Fibroblast of gingiva (primary cell): Measurements from ENCODE around the gene NOD2.

ENCODE experiments used
- DNase-seq: peaks from one replicate; pipeline ENCODE4 v3.0.0-alpha.2; 2011; ENCODE audit warnings: low read depth

The NOD2 gene

GRCh38 chr16:50670476-50670875 is 22.9 kb upstream of the NOD2 start:
- DNase-seq = no peak

DNA sequence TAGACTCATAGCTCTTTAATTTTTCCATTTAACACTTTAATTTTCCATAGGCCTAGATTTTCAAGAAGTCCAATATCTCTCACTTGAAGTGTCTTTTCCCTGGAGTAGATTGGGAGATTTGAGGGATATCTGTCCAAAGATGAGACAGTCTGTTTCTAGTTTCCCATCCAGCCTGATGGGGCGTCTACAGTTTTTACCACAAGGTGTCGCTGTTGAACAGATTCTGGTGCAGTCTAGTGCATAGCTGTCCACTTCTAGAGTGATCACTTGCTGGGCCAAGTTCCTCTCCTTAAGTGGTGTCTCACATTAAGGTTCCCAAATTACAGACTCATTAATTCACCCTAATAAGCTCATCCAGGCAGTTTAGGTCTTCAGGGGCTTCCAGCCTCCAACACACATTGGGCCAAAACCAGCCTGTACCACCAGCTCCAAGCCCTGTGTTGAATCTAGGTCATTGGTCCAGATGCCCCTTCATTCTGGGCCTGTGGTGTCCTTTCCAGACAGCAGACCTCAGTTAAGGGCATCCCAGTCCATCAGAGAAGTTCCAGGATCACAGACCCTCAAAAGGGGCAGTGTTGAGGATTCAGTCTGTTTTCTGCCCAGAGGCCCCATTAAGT is 21.7 kb upstream of the NOD2 start:
- no peak for DNase-seq

- DNase-seq = no peak
These were observed 19.7 kb upstream of the NOD2 start for GRCh38 chr16:50673496-50674275.

- no peak for DNase-seq
These were observed 18.6 kb upstream of the NOD2 start for GRCh38 chr16:50674831-50675230.

- DNase-seq = no peak
These were observed 17.5 kb upstream of the NOD2 start for GRCh38 chr16:50675686-50676610.

- DNase-seq = no peak
These were observed 16.7 kb upstream of the NOD2 start for GRCh38 chr16:50676684-50677225.

GRCh38 chr16:50677351-50677750 is 16.1 kb upstream of the NOD2 start:
- DNase-seq = no peak

GRCh38 chr16:50678531-50678930 is 14.9 kb upstream of the NOD2 start:
- DNase-seq = no peak

DNA sequence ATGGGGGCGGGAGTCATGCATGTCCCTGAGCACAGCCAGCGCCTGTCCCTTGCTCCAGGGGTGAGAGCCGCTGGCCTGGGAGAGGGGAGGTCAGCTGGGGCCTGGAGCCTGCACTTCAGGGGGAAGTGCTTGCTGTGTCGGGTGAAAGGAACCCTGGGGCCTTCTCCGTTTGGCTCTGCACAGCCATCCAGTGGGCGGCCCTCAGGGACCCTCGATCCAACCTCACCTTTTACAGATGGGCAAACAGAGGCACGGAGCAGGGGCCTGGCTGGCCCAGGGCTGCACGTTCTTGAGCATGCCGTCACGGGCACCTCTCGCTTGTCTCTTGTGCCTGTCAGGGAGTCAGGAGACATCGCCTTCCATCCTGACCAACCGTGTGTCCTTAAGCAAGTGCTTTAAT is 14.1 kb upstream of the NOD2 start:
- no peak for DNase-seq

- no peak for DNase-seq
These were observed 13.5 kb upstream of the NOD2 start for GRCh38 chr16:50679676-50680555.

DNA sequence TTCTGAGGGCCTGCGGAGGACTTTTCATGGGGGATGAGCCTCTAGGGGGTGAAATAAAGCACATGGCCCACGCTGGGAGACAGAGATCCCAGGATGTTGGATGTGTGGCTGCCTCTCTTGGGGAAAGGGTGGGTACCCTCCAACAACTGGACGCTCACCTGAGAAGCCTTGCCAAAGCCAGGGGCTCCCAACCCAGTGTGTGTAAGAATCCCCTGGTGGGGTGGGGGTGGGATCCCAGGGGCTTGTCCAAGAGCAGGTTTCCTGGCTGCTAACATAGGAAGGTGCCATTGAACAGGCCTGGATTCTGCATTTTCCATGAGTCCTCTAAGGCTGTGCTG is 12.9 kb upstream of the NOD2 start:
- DNase-seq = no peak

- DNase-seq = no peak
These were observed 12.2 kb upstream of the NOD2 start, which contains the start of gene SNX20 for GRCh38 chr16:50681021-50681885. SNX20 (minus strand) TSS chr16:50681312; CDS start chr16:50677526, 3,786 bp downstream.

DNA sequence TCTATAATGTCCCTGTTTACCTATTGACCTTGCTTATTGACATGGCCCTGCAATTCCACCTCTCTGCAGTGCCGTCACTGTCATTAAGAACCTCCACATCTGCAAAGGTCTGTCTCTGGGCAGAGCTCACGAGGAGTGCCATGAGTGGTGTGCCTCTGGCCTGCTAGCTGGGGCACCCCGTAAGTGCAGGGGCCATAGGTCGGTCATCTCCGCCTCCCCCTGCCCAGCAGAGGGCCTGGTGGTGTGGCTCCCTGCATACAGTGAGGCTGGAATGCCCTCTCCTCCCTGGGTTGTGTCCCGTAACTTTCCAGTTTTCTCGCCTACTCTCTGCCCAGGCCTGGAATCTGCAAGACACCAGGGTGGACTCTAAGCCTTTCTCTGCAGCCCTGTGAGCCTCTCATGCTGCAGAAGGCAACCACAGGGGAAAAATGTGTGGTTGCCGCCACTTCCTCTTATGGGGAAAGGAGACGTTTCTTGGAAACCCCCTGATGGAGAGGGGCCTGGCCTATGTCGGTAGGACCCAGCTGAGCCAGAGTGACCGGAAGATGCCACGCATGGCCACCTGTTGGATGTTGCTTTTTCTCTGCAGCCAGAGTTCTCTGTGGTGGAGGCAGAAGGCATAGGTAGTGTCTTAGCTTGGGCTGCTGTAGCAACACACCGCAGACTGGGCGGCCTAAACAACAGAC is 9.6 kb upstream of the NOD2 start:
- DNase-seq = no peak

DNA sequence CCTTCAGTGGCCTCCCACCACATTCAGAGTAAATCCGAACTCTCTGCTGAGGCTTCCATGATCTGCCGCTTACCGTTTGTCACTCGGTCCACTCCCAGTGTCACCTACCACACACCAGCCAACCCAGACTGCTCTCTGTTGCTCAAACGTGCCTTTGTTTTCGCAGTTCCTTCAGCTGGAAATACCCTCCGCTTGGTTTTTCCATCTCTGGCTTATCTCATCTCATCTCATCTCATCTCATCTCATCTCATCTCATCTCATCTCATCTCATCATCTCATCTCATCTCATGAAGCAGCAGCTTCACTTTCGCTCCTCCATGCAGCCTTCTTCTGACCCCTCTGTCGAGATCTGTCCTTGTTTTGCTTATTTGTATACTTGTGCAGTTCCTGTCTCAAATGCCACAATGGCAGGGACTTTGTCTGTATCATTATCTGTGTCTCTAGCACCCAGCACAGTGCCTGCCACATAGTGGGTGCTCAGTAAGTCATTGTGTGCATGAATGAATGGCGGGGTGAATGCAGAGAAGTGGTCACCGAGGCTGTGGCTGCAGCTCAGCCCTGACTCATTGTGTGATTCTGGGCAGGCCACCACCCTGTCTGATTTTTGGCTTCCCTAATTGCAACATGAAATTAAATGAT is 8.5 kb upstream of the NOD2 start:
- no peak for DNase-seq

- no peak for DNase-seq
These were observed 7.8 kb upstream of the NOD2 start for GRCh38 chr16:50685462-50686063.

GRCh38 chr16:50688083-50688482 is 5.3 kb upstream of the NOD2 start:
- DNase-seq = no peak

- DNase-seq = no peak
These were observed 4.5 kb upstream of the NOD2 start for GRCh38 chr16:50688867-50689266.

GRCh38 chr16:50690177-50690576 is 3.2 kb upstream of the NOD2 start:
- DNase-seq = no peak

DNA sequence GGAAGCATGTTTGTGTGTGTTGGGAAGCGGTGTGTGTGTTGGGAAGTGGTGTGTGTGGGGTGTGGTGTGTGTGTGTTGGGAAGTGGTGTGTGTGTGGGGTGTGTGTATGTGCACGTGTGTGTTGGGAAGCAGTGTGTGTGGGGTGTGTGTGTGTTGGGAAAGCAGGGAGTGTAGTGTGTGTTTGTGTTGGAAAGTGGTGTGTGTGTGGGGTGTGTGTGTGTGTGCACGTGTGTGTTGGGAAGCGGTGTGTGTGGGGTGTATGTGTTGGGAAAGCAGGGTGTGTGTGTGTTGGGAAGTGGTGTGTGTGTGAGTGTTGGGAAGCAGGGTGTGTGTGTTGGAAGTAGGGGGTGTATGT is 785 bp upstream of the NOD2 start:
- no peak for DNase-seq
